ENCODE measurements around the gene MYRIP.

GRCh38 chr3:39977058-39977794 lies 167.8 kb downstream of the MYRIP start:
- TF ChIP-seq POLR2A (IDR thresholded peaks at IDR 0.05; ENCODE audit: low read depth, low read length) (no peak), POLR2AphosphoS5 (IDR thresholded peaks at IDR 0.05; ENCODE audit: low read depth, low read length) (no peak)

Data from GM12891 (cell line).